ENCODE data around the gene RPS24.

DNA sequence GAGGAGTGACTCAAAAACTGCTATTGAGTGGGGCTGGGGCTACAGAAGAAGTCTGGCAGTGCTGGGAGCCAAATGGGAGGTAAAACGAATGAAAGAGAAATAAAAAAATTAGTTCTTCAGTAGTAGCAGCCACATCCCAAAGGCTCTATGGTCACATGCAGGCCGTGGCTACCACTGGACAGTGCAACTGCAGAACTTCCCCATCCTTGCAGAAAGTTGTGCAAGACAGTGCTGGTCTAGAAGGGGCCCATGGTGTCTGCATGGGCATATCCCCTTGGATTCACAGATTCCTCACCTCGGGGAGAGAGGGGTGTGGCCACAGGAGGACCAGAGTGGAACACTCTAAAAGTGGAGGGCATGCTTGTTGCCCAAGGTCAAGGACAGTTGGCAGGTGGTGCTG, 47.6 kb downstream of the RPS24 start:
- TF ChIP-seq CTCF (IDR thresholded peaks at IDR 0.05) = no peak
- no peak for TF ChIP-seq POLR2A (IDR thresholded peaks at IDR 0.05)

Measured in body of pancreas (tissue), 4 donors.